Adrenal gland (tissue), 12 donors: ENCODE data around the gene GPHN. TPM values are rescaled to one million over a fixed set of nuclear protein-coding genes. Genes with fewer than 3 reads are reported as not detected.
"Not testable (repeated sequence)": the region's sequence is repeated elsewhere in the genome, so short reads cannot be mapped to it uniquely, and the experiment has no call there.

Experiments
- DNase-seq, 7 donors: peaks; one replicate each; pipeline ENCODE4 v3.0.0-alpha.2; 2019 to 2020
- H3K27ac ChIP-seq, 5 donors: fragments of 200-600 bp; sonication (generic) in 4 of 5; 1 replicate in 3 of 5; 2 replicates in 2 of 5; pipeline versions ENCODE4 v1.5.1 to v1.8.0; 2016 to 2020; ENCODE audit warnings: mild to moderate bottlenecking in 1 of 5
- H3K27me3 ChIP-seq: fragments of 200-600 bp; 2 replicates; pipeline ENCODE4 v1.8.0; 2021
- H3K36me3 ChIP-seq, 2 donors: fragments of 200-600 bp; replicated peaks in 1 of 2; 1 replicate in 1 of 2; 2 replicates in 1 of 2; pipeline versions ENCODE4 v1.5.1 to v1.8.0; 2018 to 2022
- H3K4me1 ChIP-seq, 2 donors: fragments of 200-600 bp; replicated peaks in 1 of 2; 1 replicate in 1 of 2; 2 replicates in 1 of 2; pipeline versions ENCODE4 v1.5.1 to v1.8.0; 2018 to 2021
- H3K4me3 ChIP-seq, 4 donors: fragments of 200-600 bp; sonication (generic) in 3 of 4; one replicate each; pipeline ENCODE4 v1.5.1; 2016 to 2018
- H3K9me3 ChIP-seq, 3 donors: fragments of 200-600 bp; sonication (generic) in 1 of 3; replicated peaks in 1 of 3; 1 replicate in 2 of 3; 2 replicates in 1 of 3; pipeline versions ENCODE4 v1.5.1 to v1.8.0; 2016 to 2021
- POLR2A ChIP-seq, 2 donors: fragments of 450-650 bp; IDR thresholded peaks; one replicate each; pipeline ENCODE4 v1.6.1; 2017; ENCODE audit warnings: antibody characterized with exemption in 2 of 2, mild to moderate bottlenecking in 2 of 2, moderate library complexity in 1 of 2
- WGBS, 4 donors: extraction: QIAGEN DNeasy Blood & Tissue Kit in 2 of 4; methylation state at CpG; one replicate each; pipeline versions ENCODE4 v1.1.5 to v1.1.7; 2013 to 2017; 5-methylcytosine and 5-hydroxymethylcytosine counted together
- intact Hi-C, 2 donors: fragments of 100-400 bp; cut with DNase I; formaldehyde crosslinking; loops; one replicate each; pipeline versions ENCODE4 v1.14.1 to v1.15.0; 2022 to 2023
- polyA plus RNA-seq, 3 donors: library from polyadenylated mRNA; stranded (reverse); fragments of 200-250 nt in 2 of 3; fragments of 350-450 nt in 1 of 3; fragmentation: Illumina TruSeq in 1 of 3; extraction: RNeasy Lipid Tissue Mini Kit (QIAGEN cat#74804) in 1 of 3; gene quantifications; one replicate each; pipeline ENCODE4 v1.2.3, GENCODE V29; 2013 to 2014
- total RNA-seq, 9 donors: library from RNA; depleted of rRNA in 4 of 9; stranded (reverse); fragments of >200 nt in 4 of 9; fragments of 120-200 nt in 1 of 9; fragmentation: NEBNext Ultra II Directional in 1 of 9; extraction: Animal tissue kit (Norgen Biotek cat#: 25700) in 1 of 9; gene quantifications; one replicate each; pipeline versions ENCODE4 v1.1.0 to v1.2.4, GENCODE V29; 2013 to 2023
- TF ChIP-seq, protein P1 (sequence below), 6 experiments: fragments of 450-650 bp in 4 of 6; fragments of 200-600 bp in 2 of 6; sonication (generic) in 1 of 6; IDR thresholded peaks; 1 replicate in 5 of 6; 2 replicates in 1 of 6; pipeline versions ENCODE4 v1.5.1 to v1.8.0; 2016 to 2021; ENCODE audit warnings: antibody characterized with exemption in 6 of 6, mild to moderate bottlenecking in 2 of 6, moderate library complexity in 1 of 6
- donor health status: healthy with polysubstance abuse.
- donor health status: Bipolar disorder and iron deficiency.
- donor health status: DM: yes; HTN: yes; CAD: no.
- donor health status: DM: no; HTN: no; CAD: no.
- donor health status: DM: no; HTN: no; CAD: no.
- donor health status: DM: yes; HTN: yes; CAD: no.

The GPHN gene
- total and polyA plus RNA-seq, 12 donors = 12.5 to 41.0 (median 24.0) TPM

- intact Hi-C loops = no loop called here
- Histone ChIP-seq H3K4me1 (no peaks in the 10 kb centered on the region), H3K27ac (no peak overlapping the region), H3K4me3 (no peak overlapping the region), H3K27me3 (no peaks in the 10 kb centered on the region), H3K9me3 (no peaks in the 10 kb centered on the region), H3K36me3 (no peaks in the 10 kb centered on the region)
- WGBS, 4 donors = 54 to 82% (median 71%) methylated on average over 2 of the region's 2 CpGs
- no peak for TF ChIP-seq POLR2A (IDR thresholded peaks at IDR 0.05)
- TF ChIP-seq, protein P1, sequence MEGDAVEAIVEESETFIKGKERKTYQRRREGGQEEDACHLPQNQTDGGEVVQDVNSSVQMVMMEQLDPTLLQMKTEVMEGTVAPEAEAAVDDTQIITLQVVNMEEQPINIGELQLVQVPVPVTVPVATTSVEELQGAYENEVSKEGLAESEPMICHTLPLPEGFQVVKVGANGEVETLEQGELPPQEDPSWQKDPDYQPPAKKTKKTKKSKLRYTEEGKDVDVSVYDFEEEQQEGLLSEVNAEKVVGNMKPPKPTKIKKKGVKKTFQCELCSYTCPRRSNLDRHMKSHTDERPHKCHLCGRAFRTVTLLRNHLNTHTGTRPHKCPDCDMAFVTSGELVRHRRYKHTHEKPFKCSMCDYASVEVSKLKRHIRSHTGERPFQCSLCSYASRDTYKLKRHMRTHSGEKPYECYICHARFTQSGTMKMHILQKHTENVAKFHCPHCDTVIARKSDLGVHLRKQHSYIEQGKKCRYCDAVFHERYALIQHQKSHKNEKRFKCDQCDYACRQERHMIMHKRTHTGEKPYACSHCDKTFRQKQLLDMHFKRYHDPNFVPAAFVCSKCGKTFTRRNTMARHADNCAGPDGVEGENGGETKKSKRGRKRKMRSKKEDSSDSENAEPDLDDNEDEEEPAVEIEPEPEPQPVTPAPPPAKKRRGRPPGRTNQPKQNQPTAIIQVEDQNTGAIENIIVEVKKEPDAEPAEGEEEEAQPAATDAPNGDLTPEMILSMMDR (IDR thresholded peaks at IDR 0.05) = no peak
- no peak for DNase-seq
These were observed 36.0 kb downstream of the GPHN start for GRCh38 chr14:66543996-66544395.

GRCh38 chr14:66545191-66545590, 37.2 kb downstream of the GPHN start:
- intact Hi-C loops, H3K4me1 ChIP-seq, DNase-seq, H3K27ac ChIP-seq, H3K4me3 ChIP-seq, H3K27me3 ChIP-seq, H3K9me3 ChIP-seq, H3K36me3 ChIP-seq: not testable (repeated sequence)
- WGBS, 4 donors = 88 to 95% methylated on average over 5 to 12 of the region's 32 CpGs; no CpG with 5 or more reads in 2 of the 4 donors

DNA sequence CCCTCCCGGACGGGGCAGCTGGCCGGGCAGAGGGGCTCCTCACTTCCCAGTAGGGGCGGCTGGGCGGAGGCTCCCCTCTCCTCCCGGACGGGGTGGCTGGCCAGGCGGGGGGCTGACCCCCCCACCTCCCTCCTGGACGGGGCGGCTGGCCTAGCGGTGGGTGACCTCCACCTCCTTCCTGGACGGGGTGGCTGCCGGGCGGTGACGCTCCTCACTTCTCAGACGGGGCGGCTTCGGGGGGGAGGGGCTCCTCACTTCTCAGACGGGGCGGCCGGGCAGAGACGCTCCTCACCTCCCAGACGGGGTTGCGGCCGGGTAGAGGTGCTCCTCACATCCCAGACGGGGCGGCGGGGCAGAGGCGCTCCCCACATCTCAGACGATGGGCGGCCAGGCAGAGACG, 37.8 kb downstream of the GPHN start:
- H3K4me3 ChIP-seq, H3K27me3 ChIP-seq, DNase-seq, H3K27ac ChIP-seq, H3K36me3 ChIP-seq, intact Hi-C loops, H3K4me1 ChIP-seq, H3K9me3 ChIP-seq: not testable (repeated sequence)
- 93 to 96% (median 96%) methylated on average over 16 to 29 of the region's 32 CpGs; no CpG with 5 or more reads in 1 of the 4 donors for whole genome bisulfite sequencing, 4 donors

DNA sequence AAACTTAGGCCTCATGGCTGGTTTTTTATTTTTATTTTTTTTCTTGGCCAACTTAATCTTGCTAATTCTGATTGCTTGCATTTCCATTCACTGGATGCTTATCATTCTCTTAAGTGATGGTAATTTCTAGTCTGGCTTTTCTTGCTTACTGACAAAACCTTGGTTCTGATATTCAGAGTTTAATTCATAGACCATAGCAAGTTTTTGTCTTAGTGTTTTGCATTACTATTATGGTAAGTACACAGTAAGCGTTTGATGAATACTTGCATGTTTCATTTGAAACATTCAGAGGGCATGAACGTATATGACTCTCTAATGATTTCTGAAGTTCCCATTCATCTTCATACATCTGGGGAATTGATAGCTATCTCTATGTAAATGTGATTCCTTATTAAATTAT, 55.8 kb downstream of the GPHN start:
- intact Hi-C loops = no loop called here
- Histone ChIP-seq H3K9me3 (no peaks in the 10 kb centered on the region), H3K4me3 (no peak overlapping the region), H3K27me3 (no peaks in the 10 kb centered on the region), H3K4me1 (no peaks in the 10 kb centered on the region), H3K36me3 (no peaks in the 10 kb centered on the region), H3K27ac (no peak overlapping the region)
- no peak for DNase-seq
- no peak for TF ChIP-seq POLR2A (IDR thresholded peaks at IDR 0.05)
- TF ChIP-seq, protein P1 (IDR thresholded peaks at IDR 0.05) = no peak
- 88 to 95% (median 92%) methylated on average over 2 of the region's 2 CpGs for WGBS, 4 donors

DNA sequence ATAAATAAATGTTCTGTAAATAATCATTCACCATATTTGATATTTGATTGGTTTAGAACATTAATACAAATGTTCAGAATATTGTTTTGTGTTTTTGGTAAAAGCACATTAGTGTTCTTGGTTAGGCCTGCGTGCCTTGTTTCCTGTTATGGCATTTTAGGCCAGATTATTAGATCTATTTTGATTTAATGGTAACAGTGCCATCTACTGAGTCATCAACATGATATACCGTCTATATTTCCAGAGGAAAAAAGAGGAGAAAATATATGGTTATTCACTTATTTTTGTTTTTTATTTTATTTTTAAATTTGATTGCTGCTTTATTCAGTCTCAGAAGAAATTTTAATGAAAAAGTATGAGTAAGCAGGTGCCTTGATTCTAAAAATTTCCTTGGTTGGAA, 60.3 kb downstream of the GPHN start:
- no peak overlapping the region for H3K27ac ChIP-seq
- H3K9me3 ChIP-seq = no peaks in the 10 kb centered on the region
- H3K27me3 ChIP-seq = no peaks in the 10 kb centered on the region
- H3K4me1 ChIP-seq = no peaks in the 10 kb centered on the region
- 37 to 56% (median 54%) methylated on average over 2 of the region's 2 CpGs for WGBS, 4 donors
- no peaks in the 10 kb centered on the region for H3K36me3 ChIP-seq
- intact Hi-C loops = no loop called here
- no peak for TF ChIP-seq POLR2A (IDR thresholded peaks at IDR 0.05)
- TF ChIP-seq, protein P1 (IDR thresholded peaks at IDR 0.05) = no peak
- no peak for DNase-seq
- H3K4me3 ChIP-seq = no peak overlapping the region
